Thyroid gland (tissue), 4 donors: Measurements from ENCODE around the gene SFXN5. TPM values are rescaled to one million over a fixed set of nuclear protein-coding genes. Genes with fewer than 3 reads are reported as not detected.
A peak's percentile ranks its signal among the peaks of the same experiment; 100 is the strongest.

Experiments
- DNase-seq, 2 donors: peaks; one replicate each; pipeline ENCODE4 v3.0.0-alpha.2; 2019
- H3K27ac ChIP-seq, 3 donors: fragments of 200-600 bp; sonication (generic); 1 replicate in 2 of 3; 2 replicates in 1 of 3; pipeline ENCODE4 v1.5.1; 2016 to 2019; ENCODE audit warnings: mild to moderate bottlenecking in 1 of 3, moderate library complexity in 1 of 3
- H3K27me3 ChIP-seq: fragments of 200-600 bp; sonication (generic); one replicate; pipeline ENCODE4 v1.5.1; 2019
- H3K36me3 ChIP-seq, 2 donors: fragments of 200-600 bp; sonication (generic); one replicate each; pipeline ENCODE4 v1.5.1; 2016 to 2019
- H3K4me1 ChIP-seq, 2 donors: fragments of 200-600 bp; sonication (generic); one replicate each; pipeline ENCODE4 v1.5.1; 2017 to 2019
- H3K4me3 ChIP-seq, 3 donors: fragments of 200-600 bp; sonication (generic); replicated peaks in 1 of 3; 1 replicate in 2 of 3; 2 replicates in 1 of 3; pipeline ENCODE4 v1.5.1; 2016; ENCODE audit warnings: mild to moderate bottlenecking in 1 of 3
- H3K9me3 ChIP-seq: fragments of 200-600 bp; sonication (generic); one replicate; pipeline ENCODE4 v1.5.1; 2017
- CTCF ChIP-seq, 6 experiments: fragments of 200-600 bp in 3 of 6; fragments of 450-650 bp in 3 of 6; sonication (generic) in 3 of 6; IDR thresholded peaks; one replicate each; pipeline ENCODE4 v1.5.1; 2016 to 2019; ENCODE audit warnings: antibody characterized with exemption in 6 of 6, mild to moderate bottlenecking in 2 of 6, inconsistent platforms in 1 of 6, moderate library complexity in 1 of 6
- POLR2A ChIP-seq, 2 donors: fragments of 450-650 bp; IDR thresholded peaks; one replicate each; pipeline ENCODE4 v1.6.1; 2017; ENCODE audit warnings: antibody characterized with exemption in 2 of 2, mild to moderate bottlenecking in 2 of 2, moderate library complexity in 1 of 2
- WGBS, 2 donors: methylation state at CpG; one replicate each; pipeline ENCODE4 v1.1.5; 2017; 5-methylcytosine and 5-hydroxymethylcytosine counted together
- intact Hi-C: fragments of 100-400 bp; cut with DNase I; formaldehyde crosslinking; loops from one replicate; pipeline ENCODE4 v1.15.1; 2023
- total RNA-seq, 4 donors: library from RNA; depleted of rRNA; stranded (reverse); fragments of >200 nt; gene quantifications; one replicate each; pipeline ENCODE4 v1.2.3, GENCODE V29; 2016

SFXN5 gene
- total RNA-seq, 4 donors from 2014 or later, result 10.3 to 17.2 (median 16.5) TPM

GRCh38 chr2:72896446-72896845 lies 175.1 kb downstream of the SFXN5 start:
- H3K27me3 ChIP-seq, result no peaks in the 10 kb centered on the region
- H3K9me3 ChIP-seq, result no peaks in the 10 kb centered on the region
- intact Hi-C loops, result loop anchor here (10.0 kb wide), 1 partner anchor 278 kb away; no protein-coding TSS in a partner anchor
- H3K4me1 ChIP-seq, result peaks cover 4 to 8% of the 10 kb centered on the region in 2 donors
- no peak overlapping the region for H3K27ac ChIP-seq
- peaks cover under 1 to 4% of the 10 kb centered on the region in 2 donors for H3K36me3 ChIP-seq
- DNase-seq, result no peak
- whole genome bisulfite sequencing, 2 donors, result 88 to 91% methylated on average over 4 of the region's 4 CpGs
- no peak for TF ChIP-seq CTCF (IDR thresholded peaks at IDR 0.05)
- TF ChIP-seq POLR2A (IDR thresholded peaks at IDR 0.05), result no peak
- no peak overlapping the region for H3K4me3 ChIP-seq

GRCh38 chr2:72895759-72896281 lies 175.7 kb downstream of the SFXN5 start:
- H3K36me3 ChIP-seq, result peaks cover 4 to 6% of the 10 kb centered on the region in 2 donors
- H3K27me3 ChIP-seq, result no peaks in the 10 kb centered on the region
- H3K9me3 ChIP-seq, result no peaks in the 10 kb centered on the region
- TF ChIP-seq CTCF (IDR thresholded peaks at IDR 0.05) (no peak), POLR2A (IDR thresholded peaks at IDR 0.05) (no peak)
- peaks cover 4 to 8% of the 10 kb centered on the region in 2 donors for H3K4me1 ChIP-seq
- peak; percentile 41 to 61 for DNase-seq
- no peak overlapping the region for H3K27ac ChIP-seq
- intact Hi-C loops, result loop anchor here (10.0 kb wide), 1 partner anchor 279 kb away; no protein-coding TSS in a partner anchor
- H3K4me3 ChIP-seq, result no peak overlapping the region
- WGBS, 2 donors, result 9% methylated on average over 15 to 16 of the region's 16 CpGs

- WGBS, 2 donors, result 4 to 20% methylated on average over 4 of the region's 4 CpGs
These were observed 176.4 kb downstream of the SFXN5 start for GRCh38 chr2:72895154-72895553.

GRCh38 chr2:72894514-72894913 lies 177.0 kb downstream of the SFXN5 start:
- TF ChIP-seq POLR2A (IDR thresholded peaks at IDR 0.05) (no peak), CTCF (IDR thresholded peaks at IDR 0.05) (no peak)
- no peaks in the 10 kb centered on the region for H3K27me3 ChIP-seq
- intact Hi-C loops, result loop anchor here (10.0 kb wide), 1 partner anchor 280 kb away; no protein-coding TSS in a partner anchor
- no peaks in the 10 kb centered on the region for H3K9me3 ChIP-seq
- no peak overlapping the region for H3K27ac ChIP-seq
- peaks cover 4 to 8% of the 10 kb centered on the region in 2 donors for H3K4me1 ChIP-seq
- no peak overlapping the region for H3K4me3 ChIP-seq
- H3K36me3 ChIP-seq, result peaks cover 4 to 6% of the 10 kb centered on the region in 2 donors
- WGBS, 2 donors, result 85 to 91% methylated on average over 8 to 9 of the region's 9 CpGs
- DNase-seq, result no peak

More at GRCh38 chr2:72895154-72895553, 176.4 kb downstream of the SFXN5 start:
- no peak overlapping the region for H3K27ac ChIP-seq
- H3K4me1 ChIP-seq, result peaks cover 4 to 8% of the 10 kb centered on the region in 2 donors
- peaks cover 4 to 6% of the 10 kb centered on the region in 2 donors for H3K36me3 ChIP-seq
- no peaks in the 10 kb centered on the region for H3K27me3 ChIP-seq
- H3K9me3 ChIP-seq, result no peaks in the 10 kb centered on the region
- no peak for TF ChIP-seq CTCF (IDR thresholded peaks at IDR 0.05)
- no peak for TF ChIP-seq POLR2A (IDR thresholded peaks at IDR 0.05)
- intact Hi-C loops, result loop anchor here (10.0 kb wide), 1 partner anchor 280 kb away; no protein-coding TSS in a partner anchor
- no peak for DNase-seq
- no peak overlapping the region for H3K4me3 ChIP-seq

- 40 to 71% methylated on average over 4 to 13 of the region's 15 CpGs for WGBS, 2 donors
- Histone ChIP-seq H3K27ac (no peak overlapping the region), H3K27me3 (no peaks in the 10 kb centered on the region), H3K36me3 (peaks cover 4 to 6% of the 10 kb centered on the region in 2 donors), H3K9me3 (no peaks in the 10 kb centered on the region), H3K4me3 (no peak overlapping the region), H3K4me1 (peaks cover 5 to 10% of the 10 kb centered on the region in 2 donors)
- intact Hi-C loops, result loop anchor here (10.0 kb wide), 1 partner anchor 281 kb away; no protein-coding TSS in a partner anchor
- TF ChIP-seq POLR2A (IDR thresholded peaks at IDR 0.05) (no peak), CTCF (IDR thresholded peaks at IDR 0.05) (peak in 4 of 6 experiments; percentile 27 to 46 (median 30))
- DNase-seq, result peak; percentile 34 to 38
These were observed 177.8 kb downstream of the SFXN5 start for GRCh38 chr2:72893594-72894319.
